Mesenchymal stem cell (in vitro differentiated cells and primary cell): ENCODE measurements around the gene PLEKHS1.

ENCODE experiments used
- DNase-seq: peaks from one replicate; pipeline ENCODE4 v3.0.0-alpha.2; 2013
- H2AFZ ChIP-seq: one replicate; pipeline ENCODE4 v1.6.1; 2013; ENCODE audit warnings: low read depth, mild to moderate bottlenecking, control low read depth, inconsistent platforms, low read length, moderate library complexity
- H2AK5ac ChIP-seq: 2 replicates; pipeline ENCODE4 v1.6.1; 2013; ENCODE audit warnings: low read length, moderate library complexity, mild to moderate bottlenecking, inconsistent platforms; ENCODE audit not compliant: severe bottlenecking
- H2BK120ac ChIP-seq: one replicate; pipeline ENCODE4 v1.6.1; 2013; ENCODE audit warnings: low read depth, mild to moderate bottlenecking, inconsistent platforms, low read length, moderate library complexity
- H2BK12ac ChIP-seq, 2 experiments: one replicate each; pipeline ENCODE4 v1.6.1; 2013; ENCODE audit warnings: inconsistent platforms in 2 of 2, low read length in 2 of 2, mild to moderate bottlenecking in 2 of 2, moderate library complexity in 2 of 2, control low read depth in 1 of 2
- H2BK15ac ChIP-seq: one replicate; pipeline ENCODE4 v1.6.1; 2013; ENCODE audit warnings: mild to moderate bottlenecking, low read depth, inconsistent platforms; ENCODE audit not compliant: poor library complexity, severe bottlenecking
- H2BK5ac ChIP-seq: 2 replicates; pipeline ENCODE4 v1.6.1; 2013; ENCODE audit warnings: low read depth, mild to moderate bottlenecking, low read length, control low read depth, inconsistent platforms; ENCODE audit not compliant: poor library complexity, severe bottlenecking
- H3K14ac ChIP-seq, 2 experiments: one replicate each; pipeline ENCODE4 v1.6.1; 2013; ENCODE audit warnings: inconsistent platforms in 2 of 2, low read length in 2 of 2, control low read depth in 1 of 2, mild to moderate bottlenecking in 1 of 2, moderate library complexity in 1 of 2
- H3K18ac ChIP-seq, 2 experiments: one replicate each; pipeline ENCODE4 v1.6.1; 2013; ENCODE audit warnings: inconsistent platforms in 2 of 2, low read length in 2 of 2, control low read depth in 1 of 2, low read depth in 1 of 2, mild to moderate bottlenecking in 1 of 2
- H3K23ac ChIP-seq, 2 experiments: one replicate each; pipeline ENCODE4 v1.6.1; 2013; ENCODE audit warnings: inconsistent platforms in 2 of 2, low read length in 2 of 2, mild to moderate bottlenecking in 2 of 2, moderate library complexity in 2 of 2, control low read depth in 1 of 2
- H3K27ac ChIP-seq: 2 replicates; pipeline ENCODE4 v1.5.1; 2013; ENCODE audit warnings: mild to moderate bottlenecking, moderate library complexity, low read length, control low read depth, inconsistent platforms; ENCODE audit not compliant: poor library complexity, severe bottlenecking
- H3K27me3 ChIP-seq, 2 experiments: 2 replicates each; pipeline versions ENCODE4 v1.6.1 to v1.7.0; 2013; ENCODE audit warnings: low read length in 2 of 2, mild to moderate bottlenecking in 2 of 2, moderate library complexity in 2 of 2, control low read depth in 1 of 2, inconsistent platforms in 1 of 2; ENCODE audit not compliant: control insufficient read depth in 1 of 2, insufficient read depth in 1 of 2
- H3K36me3 ChIP-seq, 2 experiments: 2 replicates each; pipeline versions ENCODE4 v1.6.1 to v1.7.0; 2013; ENCODE audit warnings: low read length in 2 of 2, control low read depth in 1 of 2, inconsistent platforms in 1 of 2, low read depth in 1 of 2, mild to moderate bottlenecking in 1 of 2; ENCODE audit not compliant: insufficient read depth in 2 of 2, control insufficient read depth in 1 of 2
- H3K4ac ChIP-seq, 2 experiments: one replicate each; pipeline ENCODE4 v1.6.1; 2013; ENCODE audit warnings: inconsistent platforms in 2 of 2, low read length in 2 of 2, mild to moderate bottlenecking in 2 of 2, moderate library complexity in 2 of 2, control low read depth in 1 of 2, low read depth in 1 of 2
- H3K4me1 ChIP-seq: 2 replicates; pipeline ENCODE4 v1.6.1; 2013; ENCODE audit warnings: low read depth, low read length, control low read depth; ENCODE audit not compliant: control insufficient read depth, insufficient read depth
- H3K4me2 ChIP-seq: 2 replicates; pipeline ENCODE4 v1.6.1; 2013; ENCODE audit warnings: low read length, mild to moderate bottlenecking, inconsistent platforms; ENCODE audit not compliant: poor library complexity, severe bottlenecking
- H3K4me3 ChIP-seq, 2 experiments: 2 replicates each; pipeline versions ENCODE4 v1.5.1 to v1.7.0; 2013; ENCODE audit warnings: low read length in 2 of 2, mild to moderate bottlenecking in 2 of 2, control low read depth in 1 of 2, low read depth in 1 of 2; ENCODE audit not compliant: insufficient read depth in 1 of 2
- H3K79me1 ChIP-seq: replicated peaks from 2 replicates; pipeline ENCODE4 v1.6.1; 2013; ENCODE audit warnings: mild to moderate bottlenecking, control low read depth, low read length, inconsistent platforms; ENCODE audit not compliant: poor library complexity, severe bottlenecking
- H3K9ac ChIP-seq: 2 replicates; pipeline ENCODE4 v1.7.0; 2013; ENCODE audit warnings: mild to moderate bottlenecking, low read length, moderate library complexity
- H3K9me3 ChIP-seq: 2 replicates; pipeline ENCODE4 v1.7.0; 2013; ENCODE audit warnings: mild to moderate bottlenecking, low read length; ENCODE audit not compliant: control insufficient read depth
- H4K8ac ChIP-seq: one replicate; pipeline ENCODE4 v1.6.1; 2013; ENCODE audit warnings: inconsistent platforms, mild to moderate bottlenecking, low read length, moderate library complexity
- H4K91ac ChIP-seq: one replicate; pipeline ENCODE4 v1.6.1; 2013; ENCODE audit warnings: mild to moderate bottlenecking, low read length, inconsistent platforms
- WGBS: methylation state at CpG from one replicate; pipeline ENCODE4 v1.1.7; 2013; ENCODE audit warnings: mixed read lengths; 5-methylcytosine and 5-hydroxymethylcytosine counted together

PLEKHS1 gene

GRCh38 chr10:113801569-113801968 lies 50.1 kb downstream of the PLEKHS1 start:
- Histone ChIP-seq H3K27ac (no peak overlapping the region), H3K36me3 (no peaks in the 10 kb centered on the region), H2AFZ (no peak overlapping the region), H3K4me1 (no peaks in the 10 kb centered on the region), H3K27me3 (peaks cover 0 to 53% of the 10 kb centered on the region in 2 experiments), H3K14ac (no peak overlapping the region), H2AK5ac (no peak overlapping the region), H3K18ac (no peak overlapping the region), H3K79me1 (no peaks in the 10 kb centered on the region), H3K9ac (no peak overlapping the region), H3K9me3 (no peaks in the 10 kb centered on the region), H2BK12ac (no peak overlapping the region), H4K8ac (no peak overlapping the region), H2BK120ac (no peak overlapping the region), H2BK5ac (no peak overlapping the region), H3K4ac (no peak overlapping the region), H3K23ac (no peak overlapping the region), H4K91ac (no peak overlapping the region), H2BK15ac (no peak overlapping the region), H3K4me2 (no peak overlapping the region), H3K4me3 (no peak overlapping the region)
- 90% methylated on average over 6 of the region's 6 CpGs for WGBS
- DNase-seq = no peak

GRCh38 chr10:113802997-113803396 lies 51.5 kb downstream of the PLEKHS1 start:
- Histone ChIP-seq H3K79me1 (no peaks in the 10 kb centered on the region), H3K14ac (no peak overlapping the region), H3K9ac (no peak overlapping the region), H3K4ac (no peak overlapping the region), H3K9me3 (no peaks in the 10 kb centered on the region), H3K4me1 (no peaks in the 10 kb centered on the region), H3K4me3 (no peak overlapping the region), H2AFZ (no peak overlapping the region), H3K36me3 (no peaks in the 10 kb centered on the region), H2BK15ac (no peak overlapping the region), H4K91ac (no peak overlapping the region), H2BK12ac (no peak overlapping the region), H4K8ac (no peak overlapping the region), H2BK120ac (no peak overlapping the region), H3K23ac (no peak overlapping the region), H3K27ac (no peak overlapping the region), H2BK5ac (no peak overlapping the region), H3K18ac (no peak overlapping the region), H3K4me2 (no peak overlapping the region), H3K27me3 (peaks cover 0 to 51% of the 10 kb centered on the region in 2 experiments), H2AK5ac (no peak overlapping the region)
- 80% methylated on average over 4 of the region's 4 CpGs for WGBS
- no peak for DNase-seq

GRCh38 chr10:113806503-113806902 lies 55.0 kb downstream of the PLEKHS1 start:
- Histone ChIP-seq H3K36me3 (no peaks in the 10 kb centered on the region), H3K4me1 (no peaks in the 10 kb centered on the region), H2BK15ac (no peak overlapping the region), H4K91ac (no peak overlapping the region), H3K18ac (no peak overlapping the region), H3K23ac (no peak overlapping the region), H3K4ac (no peak overlapping the region), H2AFZ (no peak overlapping the region), H3K4me3 (no peak overlapping the region), H2BK120ac (no peak overlapping the region), H2AK5ac (no peak overlapping the region), H3K9ac (no peak overlapping the region), H3K14ac (no peak overlapping the region), H3K9me3 (no peaks in the 10 kb centered on the region), H3K4me2 (no peak overlapping the region), H2BK12ac (no peak overlapping the region), H2BK5ac (no peak overlapping the region), H4K8ac (no peak overlapping the region), H3K79me1 (no peaks in the 10 kb centered on the region), H3K27me3 (peaks cover 0 to 51% of the 10 kb centered on the region in 2 experiments), H3K27ac (no peak overlapping the region)
- no peak for DNase-seq
- 94% methylated on average over 3 of the region's 4 CpGs for WGBS

GRCh38 chr10:113808168-113808567 lies 56.7 kb downstream of the PLEKHS1 start:
- H3K4me1 ChIP-seq = no peaks in the 10 kb centered on the region
- H3K27ac ChIP-seq = no peak overlapping the region
- no peak overlapping the region for H3K18ac ChIP-seq
- H4K91ac ChIP-seq = no peak overlapping the region
- no peak overlapping the region for H2BK12ac ChIP-seq
- no peak overlapping the region for H3K9ac ChIP-seq
- no peak for DNase-seq
- H3K79me1 ChIP-seq = no peaks in the 10 kb centered on the region
- H3K9me3 ChIP-seq = no peaks in the 10 kb centered on the region
- H3K14ac ChIP-seq = no peak overlapping the region
- H2BK120ac ChIP-seq = no peak overlapping the region
- H4K8ac ChIP-seq = no peak overlapping the region
- H3K27me3 ChIP-seq = peaks cover 0 to 43% of the 10 kb centered on the region in 2 experiments
- H2BK15ac ChIP-seq = no peak overlapping the region
- no peak overlapping the region for H2AK5ac ChIP-seq
- H2AFZ ChIP-seq = no peak overlapping the region
- H3K4ac ChIP-seq = no peak overlapping the region
- WGBS = 98% methylated on average over 2 of the region's 3 CpGs
- no peak overlapping the region for H2BK5ac ChIP-seq
- no peaks in the 10 kb centered on the region for H3K36me3 ChIP-seq
- H3K23ac ChIP-seq = no peak overlapping the region
- no peak overlapping the region for H3K4me3 ChIP-seq
- no peak overlapping the region for H3K4me2 ChIP-seq
